Measurements from ENCODE around the gene CDH9. TPM values are rescaled to one million over a fixed set of nuclear protein-coding genes. Genes with fewer than 3 reads are reported as not detected.

CDH9 gene
- total RNA-seq, 2 donors from 2014 or later, result not detected

DNA sequence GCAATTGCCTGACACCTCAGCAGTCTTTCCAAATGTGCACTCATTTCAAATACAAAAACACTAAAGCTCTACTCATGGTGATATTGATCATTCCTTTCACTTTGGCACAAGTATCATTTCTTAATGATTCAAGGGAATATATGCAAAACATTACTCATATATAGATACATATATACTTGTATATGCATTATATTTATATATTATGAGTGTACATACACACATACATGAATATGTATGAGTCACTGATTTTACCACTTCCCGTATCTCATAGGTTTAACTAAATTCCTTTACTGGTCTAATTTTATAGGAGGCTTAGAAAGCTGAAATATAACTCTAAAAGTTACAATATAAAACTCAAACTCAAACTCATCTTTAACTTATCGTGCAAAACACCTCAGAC, 156.5 kb downstream of the CDH9 start:
- no peak overlapping the region for H3K27ac ChIP-seq
- intact Hi-C loops (cut with DNase I), result no loop called here
- 42 to 47% methylated on average over 2 of the region's 2 CpGs for WGBS, 2 donors
- H3K4me3 ChIP-seq, result no peak overlapping the region
- no peaks in the 10 kb centered on the region for H3K36me3 ChIP-seq (replicated peaks in 1 of 2; ENCODE audit: insufficient read depth in 1 of 2, low read depth in 2 of 2)
- no peaks in the 10 kb centered on the region for H3K9me3 ChIP-seq
- TF ChIP-seq CTCF (IDR thresholded peaks at IDR 0.05), result no peak
- TF ChIP-seq POLR2A (IDR thresholded peaks at IDR 0.05), result no peak
- H3K4me1 ChIP-seq, result no peaks in the 10 kb centered on the region
- DNase-seq (no peak), ATAC-seq (no peak)
- no peaks in the 10 kb centered on the region for H3K27me3 ChIP-seq

GRCh38 chr5:26877154-26877553, 161.2 kb downstream of the CDH9 start:
- H3K4me3 ChIP-seq, result no peak overlapping the region
- intact Hi-C loops (cut with DNase I), result no loop called here
- no peaks in the 10 kb centered on the region for H3K27me3 ChIP-seq
- ATAC-seq (no peak), DNase-seq (no peak)
- H3K4me1 ChIP-seq, result no peaks in the 10 kb centered on the region
- H3K9me3 ChIP-seq, result no peaks in the 10 kb centered on the region
- TF ChIP-seq POLR2A (IDR thresholded peaks at IDR 0.05) (no peak), CTCF (IDR thresholded peaks at IDR 0.05) (no peak)
- WGBS, 2 donors, result 70 to 76% methylated on average over 4 of the region's 4 CpGs
- H3K27ac ChIP-seq, result no peak overlapping the region
- H3K36me3 ChIP-seq (replicated peaks in 1 of 2; ENCODE audit: insufficient read depth in 1 of 2, low read depth in 2 of 2), result no peaks in the 10 kb centered on the region

DNA sequence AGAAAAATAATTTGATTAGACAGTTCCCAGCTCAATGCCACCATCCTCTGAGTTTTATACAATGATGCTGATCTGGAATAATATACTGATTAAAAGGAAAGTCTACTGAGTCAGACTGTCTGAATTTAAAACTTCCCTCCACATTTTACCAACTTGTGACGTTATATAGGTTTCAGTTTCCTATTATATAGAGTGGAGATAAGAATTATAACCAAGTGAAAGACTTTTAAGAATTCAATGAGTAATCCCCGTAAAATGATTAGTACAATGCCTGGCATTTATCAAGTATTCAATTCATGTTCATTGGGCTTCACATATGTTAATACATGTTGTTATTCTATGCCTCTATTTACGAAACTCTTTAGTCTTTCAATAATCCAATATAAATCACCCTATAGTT, 166.0 kb downstream of the CDH9 start:
- Histone ChIP-seq H3K4me3 (no peak overlapping the region), H3K9me3 (no peaks in the 10 kb centered on the region), H3K36me3 (replicated peaks in 1 of 2; ENCODE audit: insufficient read depth in 1 of 2, low read depth in 2 of 2) (no peaks in the 10 kb centered on the region), H3K27me3 (no peaks in the 10 kb centered on the region), H3K4me1 (peaks cover 3% of the 10 kb centered on the region), H3K27ac (no peak overlapping the region)
- no peak for ATAC-seq
- WGBS, 2 donors, result 68 to 81% methylated on average over 3 of the region's 3 CpGs
- intact Hi-C loops (cut with DNase I), result no loop called here
- TF ChIP-seq POLR2A (IDR thresholded peaks at IDR 0.05) (no peak), CTCF (IDR thresholded peaks at IDR 0.05) (no peak)
- no peak for DNase-seq

GRCh38 chr5:26869781-26870180, 168.6 kb downstream of the CDH9 start:
- H3K4me3 ChIP-seq, result no peak overlapping the region
- H3K9me3 ChIP-seq, result no peaks in the 10 kb centered on the region
- no peaks in the 10 kb centered on the region for H3K36me3 ChIP-seq (replicated peaks in 1 of 2; ENCODE audit: insufficient read depth in 1 of 2, low read depth in 2 of 2)
- intact Hi-C loops (cut with DNase I), result no loop called here
- no peak overlapping the region for H3K27ac ChIP-seq
- WGBS, 2 donors, result 67 to 87% methylated on average over 1 of the region's 1 CpG
- TF ChIP-seq CTCF (IDR thresholded peaks at IDR 0.05), result no peak
- ATAC-seq, result no peak
- DNase-seq, result no peak
- H3K4me1 ChIP-seq, result peaks cover 3% of the 10 kb centered on the region
- no peaks in the 10 kb centered on the region for H3K27me3 ChIP-seq

GRCh38 chr5:26868504-26868903, 169.9 kb downstream of the CDH9 start:
- WGBS, 2 donors, result 65 to 76% methylated on average over 3 of the region's 3 CpGs
- TF ChIP-seq POLR2A (IDR thresholded peaks at IDR 0.05), result no peak
- no peak for TF ChIP-seq CTCF (IDR thresholded peaks at IDR 0.05)
- Histone ChIP-seq H3K27me3 (no peaks in the 10 kb centered on the region), H3K36me3 (replicated peaks in 1 of 2; ENCODE audit: insufficient read depth in 1 of 2, low read depth in 2 of 2) (no peaks in the 10 kb centered on the region), H3K4me3 (no peak overlapping the region), H3K4me1 (peaks cover 3% of the 10 kb centered on the region), H3K9me3 (no peaks in the 10 kb centered on the region), H3K27ac (no peak overlapping the region)
- DNase-seq (no peak), ATAC-seq (no peak)
- intact Hi-C loops (cut with DNase I), result no loop called here
